Measurements from ENCODE around the gene PLEKHM3. TPM values are rescaled to one million over a fixed set of nuclear protein-coding genes. Genes with fewer than 3 reads are reported as not detected.

PLEKHM3 gene
- total RNA-seq, 1 experiment from 2014 or later = 2.5 TPM

DNA sequence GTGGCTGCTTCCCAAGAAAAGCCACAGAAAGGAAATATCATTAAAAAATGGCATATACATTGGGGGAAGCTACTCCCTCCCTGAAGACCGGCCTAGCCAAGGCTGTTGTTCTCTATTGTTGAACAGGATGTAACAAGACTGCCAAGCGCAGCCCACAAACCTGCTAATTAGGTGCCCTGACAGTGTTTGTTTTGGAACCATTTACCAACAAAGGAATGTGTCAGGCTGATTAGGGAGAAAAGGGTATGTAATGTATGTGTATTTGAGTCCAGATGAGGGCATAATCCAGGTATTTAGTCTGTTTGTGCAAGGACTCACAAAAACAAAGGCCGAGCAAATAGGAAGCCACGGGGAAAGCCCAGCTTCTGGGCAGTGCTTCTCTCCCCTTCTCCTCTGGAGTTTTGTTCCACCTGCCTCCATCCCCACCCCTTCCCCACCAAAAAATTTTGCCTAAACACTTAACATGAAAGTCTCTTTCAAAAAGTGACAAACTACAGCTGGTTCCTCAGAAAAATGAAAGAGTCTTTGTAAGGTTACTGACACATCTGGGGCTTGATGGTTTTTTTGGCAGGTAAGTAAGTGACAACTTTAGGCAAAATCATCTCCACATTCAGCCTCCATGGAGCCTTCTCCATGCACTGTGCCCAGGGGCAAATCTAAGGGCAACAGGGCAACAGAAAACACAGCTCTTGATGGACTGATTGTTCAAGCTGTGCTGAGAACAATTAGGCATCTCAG, 177.4 kb downstream of the PLEKHM3 start:
- TF ChIP-seq POLR2AphosphoS5 (IDR thresholded peaks at IDR 0.05; ENCODE audit: low read depth, low read length) (peak; percentile 64), TCF7L2 (IDR thresholded peaks at IDR 0.05; ENCODE audit: low read depth, low read length) (peak; percentile 44; the same call in 1 of the 2 replicates)
- TF ChIP-seq, protein P1, sequence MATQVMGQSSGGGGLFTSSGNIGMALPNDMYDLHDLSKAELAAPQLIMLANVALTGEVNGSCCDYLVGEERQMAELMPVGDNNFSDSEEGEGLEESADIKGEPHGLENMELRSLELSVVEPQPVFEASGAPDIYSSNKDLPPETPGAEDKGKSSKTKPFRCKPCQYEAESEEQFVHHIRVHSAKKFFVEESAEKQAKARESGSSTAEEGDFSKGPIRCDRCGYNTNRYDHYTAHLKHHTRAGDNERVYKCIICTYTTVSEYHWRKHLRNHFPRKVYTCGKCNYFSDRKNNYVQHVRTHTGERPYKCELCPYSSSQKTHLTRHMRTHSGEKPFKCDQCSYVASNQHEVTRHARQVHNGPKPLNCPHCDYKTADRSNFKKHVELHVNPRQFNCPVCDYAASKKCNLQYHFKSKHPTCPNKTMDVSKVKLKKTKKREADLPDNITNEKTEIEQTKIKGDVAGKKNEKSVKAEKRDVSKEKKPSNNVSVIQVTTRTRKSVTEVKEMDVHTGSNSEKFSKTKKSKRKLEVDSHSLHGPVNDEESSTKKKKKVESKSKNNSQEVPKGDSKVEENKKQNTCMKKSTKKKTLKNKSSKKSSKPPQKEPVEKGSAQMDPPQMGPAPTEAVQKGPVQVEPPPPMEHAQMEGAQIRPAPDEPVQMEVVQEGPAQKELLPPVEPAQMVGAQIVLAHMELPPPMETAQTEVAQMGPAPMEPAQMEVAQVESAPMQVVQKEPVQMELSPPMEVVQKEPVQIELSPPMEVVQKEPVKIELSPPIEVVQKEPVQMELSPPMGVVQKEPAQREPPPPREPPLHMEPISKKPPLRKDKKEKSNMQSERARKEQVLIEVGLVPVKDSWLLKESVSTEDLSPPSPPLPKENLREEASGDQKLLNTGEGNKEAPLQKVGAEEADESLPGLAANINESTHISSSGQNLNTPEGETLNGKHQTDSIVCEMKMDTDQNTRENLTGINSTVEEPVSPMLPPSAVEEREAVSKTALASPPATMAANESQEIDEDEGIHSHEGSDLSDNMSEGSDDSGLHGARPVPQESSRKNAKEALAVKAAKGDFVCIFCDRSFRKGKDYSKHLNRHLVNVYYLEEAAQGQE (IDR thresholded peaks at IDR 0.05; ENCODE audit: insufficient read depth in 1 of 2, low read depth in 2 of 2, low read length in 1 of 2) = no peak
- H3K36me3 ChIP-seq (ENCODE audit: control insufficient read depth, insufficient read depth, low read length) = no peaks in the 10 kb centered on the region
- in situ Hi-C loops (cut with HindIII; ENCODE audit: low pct_unique_long_range_greater_than_20kb, low sequenced_read_pairs) = no loop called here
- DNase-seq (ENCODE audit: low read depth, low spot score) (no peak), ATAC-seq (peak; percentile 96)
- ChIA-PET CTCF (no interaction called here), POLR2A (interaction anchor here (0.6 kb wide), 1 partner anchor 64 kb away, joined by 5 read pairs; no protein-coding TSS in a partner anchor)
- no peaks in the 10 kb centered on the region for H3K27me3 ChIP-seq (ENCODE audit: control insufficient read depth, insufficient read depth, low read length)
- peak overlapping the region; percentile 64 for H3K27ac ChIP-seq (ENCODE audit: low read length)
- no peak overlapping the region for H3K4me3 ChIP-seq (ENCODE audit: low read depth in 2 of 2, low read length in 2 of 2)
- H3K9me3 ChIP-seq (ENCODE audit: control insufficient read depth, insufficient read depth, low read depth, low read length) = no peaks in the 10 kb centered on the region
- peaks cover 9% of the 10 kb centered on the region for H3K4me1 ChIP-seq (ENCODE audit: control insufficient read depth, insufficient read depth, low read length)
- BruUV-seq (replicated peaks) = no TSS peak
- intact Hi-C loops (cut with micrococcal nuclease; ENCODE audit: unreplicated experiment) = no loop called here

DNA sequence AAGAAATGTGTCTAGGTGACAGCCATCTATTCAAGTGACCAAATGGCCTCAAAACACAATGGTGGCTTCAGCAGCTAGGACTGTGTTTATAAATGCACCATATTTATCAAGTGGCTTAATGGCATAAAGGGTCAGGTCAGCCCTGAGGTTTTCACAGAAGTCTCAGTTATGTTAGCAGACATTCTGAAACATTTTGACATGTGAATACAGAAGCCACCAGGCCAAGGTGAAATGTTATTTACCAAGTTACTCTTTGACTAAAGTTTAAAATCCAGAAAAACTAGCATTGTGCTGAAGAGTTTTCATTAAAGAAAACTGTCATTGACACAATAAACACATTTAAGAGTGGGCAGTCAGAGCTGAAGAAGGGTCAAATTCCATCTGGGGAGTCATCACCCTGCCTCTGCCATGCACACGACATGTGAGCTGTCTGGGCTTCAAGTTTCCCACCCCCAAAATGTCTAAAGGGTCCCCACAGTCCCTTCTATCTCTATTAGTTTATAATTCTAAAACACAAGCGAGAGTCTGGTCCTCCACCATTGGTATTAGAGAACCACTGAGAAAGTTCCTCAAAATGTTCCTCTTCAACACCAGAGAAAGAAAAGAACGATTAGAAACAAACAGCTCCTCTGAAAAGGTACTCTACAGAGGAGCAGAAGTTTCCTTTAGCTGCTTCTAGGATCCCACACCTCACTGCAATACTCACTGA, 178.1 kb downstream of the PLEKHM3 start:
- BruUV-seq (replicated peaks) = no TSS peak
- intact Hi-C loops (cut with micrococcal nuclease; ENCODE audit: unreplicated experiment) = no loop called here
- Histone ChIP-seq H3K4me3 (ENCODE audit: low read depth in 2 of 2, low read length in 2 of 2) (no peak overlapping the region), H3K27ac (ENCODE audit: low read length) (peak overlapping the region; percentile 64), H3K9me3 (ENCODE audit: control insufficient read depth, insufficient read depth, low read depth, low read length) (no peaks in the 10 kb centered on the region), H3K4me1 (ENCODE audit: control insufficient read depth, insufficient read depth, low read length) (peaks cover 9% of the 10 kb centered on the region), H3K36me3 (ENCODE audit: control insufficient read depth, insufficient read depth, low read length) (no peaks in the 10 kb centered on the region), H3K27me3 (ENCODE audit: control insufficient read depth, insufficient read depth, low read length) (no peaks in the 10 kb centered on the region)
- no peak for DNase-seq (ENCODE audit: low read depth, low spot score)
- CTCF ChIA-PET = no interaction called here
- POLR2A ChIA-PET = interaction anchor here (0.5 to 0.6 kb wide), 2 partner anchors 13 to 63 kb away, joined by 5 to 6 read pairs; no protein-coding TSS in a partner anchor
- peak; percentile 35 for ATAC-seq
- in situ Hi-C loops (cut with HindIII; ENCODE audit: low pct_unique_long_range_greater_than_20kb, low sequenced_read_pairs) = no loop called here
- TF ChIP-seq TCF7L2 (IDR thresholded peaks at IDR 0.05; ENCODE audit: low read depth, low read length) (no peak), SIN3A (IDR thresholded peaks at IDR 0.05; ENCODE audit: borderline replicate concordance, insufficient read depth, low read depth, low read length) (no peak), POLR2AphosphoS5 (IDR thresholded peaks at IDR 0.05; ENCODE audit: low read depth, low read length) (no peak), CTCF (IDR thresholded peaks at IDR 0.05) (no peak)
- TF ChIP-seq, protein P1 (IDR thresholded peaks at IDR 0.05; ENCODE audit: insufficient read depth in 1 of 2, low read depth in 2 of 2, low read length in 1 of 2) = no peak

Data from Panc1 (cell line).